Endothelial cell of umbilical vein (primary cell): Measurements from ENCODE around the gene FBXO7. TPM values are rescaled to one million over a fixed set of nuclear protein-coding genes. Genes with fewer than 3 reads are reported as not detected.

Experiments
- BruUV-seq: library from RNA; stranded (reverse); fragments of 400-500 nt; replicated peaks from 2 replicates; lab custom pipeline; 2021; lab: Mats Ljungman, UMichigan
- CTCF ChIA-PET: fragments of 300-600, 350-600 bp; sonication (Branson Sonifier 250); formaldehyde crosslinking; loops from one replicate; lab custom pipeline; 2021; ENCODE audit warnings: antibody characterized with exemption, inconsistent platforms; lab: Charles Lee
- POLR2A ChIA-PET: fragments of 300-600, 350-600 bp; sonication (Branson Sonifier 250); formaldehyde crosslinking; loops from one replicate; lab custom pipeline; 2021; ENCODE audit warnings: antibody characterized with exemption, inconsistent platforms; lab: Charles Lee
- DNase-seq: peaks from one replicate; pipeline ENCODE4 v3.0.0-alpha.2; 2011; ENCODE audit warnings: low read depth, low spot score
- FAIRE-seq: peaks from 2 replicates; lab custom pipeline; 2011; peaks lifted over from hg19 to GRCh38; lab: Jason Lieb, UNC
- H2AFZ ChIP-seq: 2 replicates; pipeline ENCODE4 v1.6.0; 2012; ENCODE audit warnings: low read depth, low read length, control low read depth, inconsistent platforms
- H3K27ac ChIP-seq: 2 replicates; pipeline ENCODE4 v1.5.1; 2011; ENCODE audit warnings: low read depth, mild to moderate bottlenecking, control low read depth, low read length, moderate library complexity; ENCODE audit not compliant: insufficient read depth
- H3K27me3 ChIP-seq, 2 experiments: 2 replicates each; pipeline versions ENCODE4 v1.6.0 to v1.6.1; 2011; ENCODE audit warnings: low read length in 2 of 2, mixed read lengths in 1 of 2; ENCODE audit not compliant: control insufficient read depth in 2 of 2, insufficient read depth in 2 of 2
- H3K36me3 ChIP-seq, 2 experiments: 2 replicates in 1 of 2; 3 replicates in 1 of 2; pipeline ENCODE4 v1.5.1; 2011; ENCODE audit warnings: low read length in 2 of 2, mild to moderate bottlenecking in 1 of 2, moderate library complexity in 1 of 2; ENCODE audit not compliant: control insufficient read depth in 2 of 2, insufficient read depth in 2 of 2; ENCODE audit errors: extremely low read depth in 1 of 2
- H3K4me1 ChIP-seq: 3 replicates; pipeline ENCODE4 v1.5.1; 2011; ENCODE audit warnings: mild to moderate bottlenecking, low read length; ENCODE audit not compliant: control insufficient read depth, insufficient read depth; ENCODE audit errors: extremely low read depth
- H3K4me2 ChIP-seq: 2 replicates; pipeline ENCODE4 v1.6.1; 2011; ENCODE audit warnings: low read length, control low read depth, mixed read lengths; ENCODE audit not compliant: insufficient read depth
- H3K4me3 ChIP-seq, 3 experiments: fragments of 200-600 bp in 1 of 3; sonication (generic), shearing (Covaris generic) in 1 of 3; replicated peaks in 1 of 3; 2 replicates each; pipeline ENCODE4 v1.5.1; 2011 to 2016; ENCODE audit warnings: control low read depth in 3 of 3, low read length in 3 of 3, mild to moderate bottlenecking in 2 of 3, inconsistent platforms in 1 of 3, low read depth in 1 of 3, moderate library complexity in 1 of 3; ENCODE audit not compliant: insufficient read depth in 1 of 3
- H3K79me2 ChIP-seq: 2 replicates; pipeline ENCODE4 v1.6.0; 2012; ENCODE audit warnings: low read length, inconsistent platforms; ENCODE audit not compliant: control insufficient read depth, insufficient read depth
- H3K9ac ChIP-seq: replicated peaks from 2 replicates; pipeline ENCODE3; 2011; ENCODE audit warnings: low read length, control low read depth; ENCODE audit not compliant: insufficient read depth; ENCODE audit errors: extremely low read depth
- H3K9me1 ChIP-seq: replicated peaks from 3 replicates; pipeline ENCODE4 v1.6.0; 2011; ENCODE audit warnings: mild to moderate bottlenecking, low read length; ENCODE audit not compliant: control insufficient read depth, insufficient read depth; ENCODE audit errors: extremely low read depth
- H3K9me3 ChIP-seq: replicated peaks from 2 replicates; pipeline ENCODE4 v1.5.1; 2012; ENCODE audit warnings: low read length, inconsistent platforms; ENCODE audit not compliant: control insufficient read depth, insufficient read depth
- H4K20me1 ChIP-seq: replicated peaks from 2 replicates; pipeline ENCODE3; 2011; ENCODE audit warnings: mild to moderate bottlenecking, low read length; ENCODE audit not compliant: control insufficient read depth, insufficient read depth; ENCODE audit errors: extremely low read depth
- EZH2 ChIP-seq: IDR thresholded peaks from 2 replicates; pipeline ENCODE4 v1.6.1; 2012; ENCODE audit warnings: borderline replicate concordance, low read depth, mild to moderate bottlenecking, moderate library complexity, low read length, inconsistent platforms; ENCODE audit not compliant: severe bottlenecking
- FOS ChIP-seq: IDR thresholded peaks from 2 replicates; pipeline ENCODE4 v1.6.1; 2011; ENCODE audit warnings: mild to moderate bottlenecking, low read length, moderate library complexity, borderline replicate concordance; ENCODE audit not compliant: insufficient read depth
- JUN ChIP-seq: IDR thresholded peaks from 2 replicates; pipeline ENCODE4 v1.6.1; 2011; ENCODE audit warnings: borderline replicate concordance, low read depth; ENCODE audit not compliant: insufficient read length, insufficient read depth
- MYC ChIP-seq: IDR thresholded peaks from one replicate; pipeline ENCODE4 v1.6.1; 2011; ENCODE audit warnings: mild to moderate bottlenecking, low read depth, low read length
- POLR2A ChIP-seq: IDR thresholded peaks from 2 replicates; pipeline ENCODE4 v1.6.1; 2012; ENCODE audit warnings: low read depth, mild to moderate bottlenecking, control low read depth, low read length
- POLR2AphosphoS5 ChIP-seq: IDR thresholded peaks from 2 replicates; pipeline ENCODE4 v1.6.1; 2012; ENCODE audit warnings: low read depth, mild to moderate bottlenecking, control low read depth, low read length, moderate library complexity; ENCODE audit not compliant: insufficient read depth
- dilution Hi-C: fragments of 300-500 bp; cut with MboI; formaldehyde crosslinking; loops from one replicate; pipeline ENCODE4 v1.15.0; 2019; ENCODE audit warnings: low sequenced_read_pairs; ENCODE audit not compliant: extremely low pct_ligation_motif_present
- intact Hi-C: fragments of 100-400 bp; cut with micrococcal nuclease; formaldehyde crosslinking; loops from one replicate; pipeline ENCODE4 v1.10.0; 2022
- polyA plus RNA-seq, 4 experiments: library from polyadenylated mRNA; depleted of rRNA in 3 of 4; stranded (reverse) in 3 of 4; unstranded in 1 of 4; fragments of >200 nt; gene quantifications; 2 replicates each; pipeline versions ENCODE4 v1.2.1 to v1.2.3, GENCODE V29; 2011 to 2012; ENCODE audit warnings: missing spikeins in 1 of 4
- total RNA-seq: library from RNA; stranded (reverse); gene quantifications from 2 replicates; pipeline ENCODE4 v1.2.3, GENCODE V29; 2021
- TF ChIP-seq, protein P1 (sequence below), 2 donors: IDR thresholded peaks; 1 replicate in 1 of 2; 2 replicates in 1 of 2; pipeline ENCODE4 v1.5.1; 2011; ENCODE audit warnings: low read length in 2 of 2, mild to moderate bottlenecking in 2 of 2, moderate library complexity in 2 of 2, control low read depth in 1 of 2, inconsistent platforms in 1 of 2, low read depth in 1 of 2; ENCODE audit not compliant: insufficient read depth in 1 of 2; ENCODE audit errors: extremely low read depth in 1 of 2

Gene FBXO7
- total and polyA plus RNA-seq, 2 donors (not counting 3 experiments of a cell fraction or from before 2014, with no cell fraction given), result 81.1 to 112 TPM

- H3K4me2 ChIP-seq, result no peak overlapping the region
- TF ChIP-seq MYC, result no peak
- no peak for TF ChIP-seq POLR2AphosphoS5
- no peak for TF ChIP-seq EZH2
- TF ChIP-seq, protein P1, sequence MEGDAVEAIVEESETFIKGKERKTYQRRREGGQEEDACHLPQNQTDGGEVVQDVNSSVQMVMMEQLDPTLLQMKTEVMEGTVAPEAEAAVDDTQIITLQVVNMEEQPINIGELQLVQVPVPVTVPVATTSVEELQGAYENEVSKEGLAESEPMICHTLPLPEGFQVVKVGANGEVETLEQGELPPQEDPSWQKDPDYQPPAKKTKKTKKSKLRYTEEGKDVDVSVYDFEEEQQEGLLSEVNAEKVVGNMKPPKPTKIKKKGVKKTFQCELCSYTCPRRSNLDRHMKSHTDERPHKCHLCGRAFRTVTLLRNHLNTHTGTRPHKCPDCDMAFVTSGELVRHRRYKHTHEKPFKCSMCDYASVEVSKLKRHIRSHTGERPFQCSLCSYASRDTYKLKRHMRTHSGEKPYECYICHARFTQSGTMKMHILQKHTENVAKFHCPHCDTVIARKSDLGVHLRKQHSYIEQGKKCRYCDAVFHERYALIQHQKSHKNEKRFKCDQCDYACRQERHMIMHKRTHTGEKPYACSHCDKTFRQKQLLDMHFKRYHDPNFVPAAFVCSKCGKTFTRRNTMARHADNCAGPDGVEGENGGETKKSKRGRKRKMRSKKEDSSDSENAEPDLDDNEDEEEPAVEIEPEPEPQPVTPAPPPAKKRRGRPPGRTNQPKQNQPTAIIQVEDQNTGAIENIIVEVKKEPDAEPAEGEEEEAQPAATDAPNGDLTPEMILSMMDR (IDR thresholded peaks at IDR 0.05; ENCODE audit: extremely low read depth in 1 of 2, insufficient read depth in 1 of 2, low read depth in 1 of 2, low read length in 2 of 2), result no peak
- no peak for TF ChIP-seq JUN
- TF ChIP-seq FOS, result no peak
- no peak for TF ChIP-seq POLR2A
- no peak overlapping the region for H2AFZ ChIP-seq
- no TSS peak for BruUV-seq
- no peak overlapping the region for H3K9ac ChIP-seq
- ChIA-PET POLR2A (no interaction called here), CTCF (no interaction called here)
- intact Hi-C loops (no loop called here), dilution Hi-C loops (no loop called here)
- H3K4me1 ChIP-seq, result no peaks in the 10 kb centered on the region
- no peak overlapping the region for H3K27ac ChIP-seq
- H4K20me1 ChIP-seq, result no peaks in the 10 kb centered on the region
- H3K9me1 ChIP-seq, result no peaks in the 10 kb centered on the region
- H3K4me3 ChIP-seq, result no peak overlapping the region
- H3K79me2 ChIP-seq, result no peaks in the 10 kb centered on the region
- no peaks in the 10 kb centered on the region for H3K36me3 ChIP-seq
- H3K9me3 ChIP-seq, result no peaks in the 10 kb centered on the region
- peaks cover 0 to 2% of the 10 kb centered on the region in 2 experiments for H3K27me3 ChIP-seq
- no peak for DNase-seq
- FAIRE-seq, result no peak
Measured at GRCh38 chr22:32522237-32522636, 47.6 kb downstream of the FBXO7 start.
